Gastrocnemius medialis (tissue), 4 donors: ENCODE results near the gene ORM1.

ENCODE experiments used
- CTCF ChIP-seq, 5 experiments: fragments of 450-650 bp in 3 of 5; fragments of 200-600 bp in 2 of 5; sonication (generic) in 2 of 5; IDR thresholded peaks in 4 of 5; conservative IDR thresholded peaks in 1 of 5; 1 replicate in 4 of 5; 2 replicates in 1 of 5; pipeline ENCODE4 v1.5.1; 2016 to 2019; ENCODE audit warnings: antibody characterized with exemption in 5 of 5, mild to moderate bottlenecking in 3 of 5, moderate library complexity in 3 of 5
- POLR2A ChIP-seq, 2 donors: fragments of 450-650 bp; IDR thresholded peaks; one replicate each; pipeline ENCODE4 v1.6.1; 2017; ENCODE audit warnings: antibody characterized with exemption in 2 of 2, mild to moderate bottlenecking in 2 of 2, moderate library complexity in 2 of 2

- TF ChIP-seq POLR2A (IDR thresholded peaks at IDR 0.05): no peak
- TF ChIP-seq CTCF (IDR thresholded peaks at IDR 0.05 in 4 of 5, conservative IDR thresholded peaks at IDR 0.05 in 1 of 5): no peak
These were observed 6.2 kb upstream of the ORM1 start for GRCh38 chr9:114316605-114317230.
